HCT116 (cell line): ENCODE data around the gene SLC35D1. TPM values are rescaled to one million over a fixed set of nuclear protein-coding genes. Genes with fewer than 3 reads are reported as not detected.

ENCODE experiments used
- ATAC-seq: fragments of 200-7000 bp; cut with Tn5 transposase; 2 replicates; pipeline ENCODE4 v1.9.1; 2020; ENCODE audit warnings: mild to moderate bottlenecking, moderate library complexity
- BruUV-seq: library from RNA; stranded (reverse); fragments of 400-500 nt; replicated peaks from 2 replicates; lab custom pipeline; 2021; lab: Mats Ljungman, UMichigan
- CTCF ChIA-PET: fragments of 300-600 bp; sonication (Branson Sonifier 250); formaldehyde crosslinking; loops from one replicate; lab custom pipeline; 2021; ENCODE audit warnings: antibody characterized with exemption; lab: Charles Lee
- POLR2A ChIA-PET: fragments of 300-600, 350-600 bp; sonication (Branson Sonifier 250); formaldehyde crosslinking; loops from one replicate; lab custom pipeline; 2021; ENCODE audit warnings: antibody characterized with exemption; lab: Charles Lee
- RAD21 ChIA-PET, 2 experiments: fragments of 300-600 bp; sonication (Branson Sonifier 250); formaldehyde crosslinking; loops; one replicate each; lab custom pipeline; 2023; ENCODE audit warnings: low total read pairs in 2 of 2; ENCODE audit not compliant: uncharacterized antibody in 2 of 2, unreplicated experiment in 2 of 2, low non-redundant PET in 1 of 2; lab: Charles Lee
- DNase-seq: peaks from one replicate; pipeline ENCODE4 v3.0.0-alpha.2; 2010; ENCODE audit warnings: low read depth, low spot score
- H2AFZ ChIP-seq: fragments of 200-600 bp; shearing (Covaris generic), sonication (generic); 2 replicates; pipeline ENCODE4 v1.6.1; 2017; ENCODE audit warnings: low read depth, mixed run types, mixed read lengths, antibody characterized with exemption, low read length; ENCODE audit not compliant: poor library complexity, severe bottlenecking
- H3K27ac ChIP-seq: 2 replicates; pipeline ENCODE4 v1.5.1; 2012; ENCODE audit warnings: low read depth, low read length
- H3K27me3 ChIP-seq: fragments of 200-600 bp; sonication (generic); 2 replicates; pipeline ENCODE4 v1.6.1; 2016; ENCODE audit warnings: mixed run types, low read length, mixed read lengths; ENCODE audit not compliant: insufficient read depth
- H3K36me3 ChIP-seq, 2 experiments: fragments of 200-500 bp in 1 of 2; fragments of 200-600 bp in 1 of 2; sonication (Bioruptor generic) in 1 of 2; sonication (generic) in 1 of 2; 2 replicates each; pipeline versions ENCODE4 v1.5.1 to v1.6.1; 2014 to 2016; ENCODE audit warnings: low read length in 2 of 2, inconsistent platforms in 1 of 2, mixed read lengths in 1 of 2, mixed run types in 1 of 2; ENCODE audit not compliant: insufficient read depth in 2 of 2, control insufficient read depth in 1 of 2
- H3K4me1 ChIP-seq, 2 experiments: fragments of 200-600 bp in 1 of 2; sonication (generic) in 1 of 2; 2 replicates each; pipeline versions ENCODE4 v1.5.1 to v1.6.1; 2012 to 2017; ENCODE audit warnings: low read length in 2 of 2, inconsistent platforms in 1 of 2, mild to moderate bottlenecking in 1 of 2, mixed read lengths in 1 of 2, mixed run types in 1 of 2, moderate library complexity in 1 of 2; ENCODE audit not compliant: insufficient read depth in 2 of 2, control insufficient read depth in 1 of 2
- H3K4me2 ChIP-seq: fragments of 200-600 bp; sonication (generic); 2 replicates; pipeline ENCODE4 v1.6.1; 2017; ENCODE audit warnings: mixed run types, low read length, mixed read lengths
- H3K4me3 ChIP-seq, 2 experiments: fragments of 200-600 bp in 1 of 2; sonication (generic) in 1 of 2; replicated peaks in 1 of 2; 2 replicates each; pipeline ENCODE4 v1.5.1; 2011 to 2016; ENCODE audit warnings: low read length in 2 of 2, control low read depth in 1 of 2, low read depth in 1 of 2, mild to moderate bottlenecking in 1 of 2, mixed read lengths in 1 of 2, mixed run types in 1 of 2
- H3K79me2 ChIP-seq: fragments of 200-600 bp; sonication (generic); 2 replicates; pipeline ENCODE4 v1.6.1; 2017; ENCODE audit warnings: mild to moderate bottlenecking, mixed run types, low read length, moderate library complexity, mixed read lengths; ENCODE audit not compliant: insufficient read depth
- H3K9ac ChIP-seq: fragments of 200-600 bp; sonication (generic); 2 replicates; pipeline ENCODE4 v1.6.1; 2016; ENCODE audit warnings: low read length, mixed read lengths
- H3K9me2 ChIP-seq: fragments of 200-600 bp; sonication (generic), shearing (Covaris generic); 2 replicates; pipeline ENCODE4 v1.6.1; 2017; ENCODE audit warnings: mixed run types, mild to moderate bottlenecking, moderate library complexity; ENCODE audit not compliant: insufficient read depth
- H3K9me3 ChIP-seq, 2 experiments: fragments of 200-500 bp in 1 of 2; fragments of 200-600 bp in 1 of 2; sonication (Bioruptor generic) in 1 of 2; sonication (generic) in 1 of 2; 2 replicates each; pipeline ENCODE4 v1.6.1; 2014 to 2017; ENCODE audit warnings: low read length in 2 of 2, mixed read lengths in 2 of 2, inconsistent platforms in 1 of 2, low read depth in 1 of 2, mild to moderate bottlenecking in 1 of 2, mixed run types in 1 of 2, moderate library complexity in 1 of 2; ENCODE audit not compliant: control insufficient read depth in 1 of 2, insufficient read depth in 1 of 2
- H4K20me1 ChIP-seq: fragments of 200-600 bp; sonication (generic), shearing (Covaris generic); 2 replicates; pipeline ENCODE4 v1.6.1; 2017; ENCODE audit warnings: mixed run types, mild to moderate bottlenecking, moderate library complexity; ENCODE audit not compliant: insufficient read depth
- CBX3 ChIP-seq: IDR thresholded peaks from 2 replicates; pipeline ENCODE4 v1.6.1; 2012; ENCODE audit warnings: low read depth
- CEBPB ChIP-seq: IDR thresholded peaks from 2 replicates; pipeline ENCODE4 v1.6.1; 2012; ENCODE audit warnings: low read depth
- CTCF ChIP-seq, 3 experiments: fragments of 200-600 bp in 1 of 3; sonication (generic) in 1 of 3; IDR thresholded peaks in 2 of 3; conservative IDR thresholded peaks in 1 of 3; 2 replicates each; pipeline ENCODE4 v1.5.1; 2012 to 2017; ENCODE audit warnings: low read depth in 2 of 3, low read length in 2 of 3, antibody characterized with exemption in 1 of 3, borderline replicate concordance in 1 of 3, control low read depth in 1 of 3, mild to moderate bottlenecking in 1 of 3, mixed read lengths in 1 of 3, mixed run types in 1 of 3, moderate library complexity in 1 of 3; ENCODE audit not compliant: insufficient read depth in 1 of 3
- EGR1 ChIP-seq: IDR thresholded peaks from 2 replicates; pipeline ENCODE4 v1.6.1; 2012; ENCODE audit warnings: low read depth
- ELF1 ChIP-seq: IDR thresholded peaks from 2 replicates; pipeline ENCODE4 v1.6.1; 2012; ENCODE audit warnings: low read depth, borderline replicate concordance
- EZH2phosphoT487 ChIP-seq: fragments of 200-600 bp; IDR thresholded peaks from 2 replicates; pipeline ENCODE4 v1.6.1; 2018; ENCODE audit warnings: antibody characterized with exemption, borderline replicate concordance
- JUND ChIP-seq: IDR thresholded peaks from 2 replicates; pipeline ENCODE4 v1.6.1; 2012
- RAD21 ChIP-seq: IDR thresholded peaks from 2 replicates; pipeline ENCODE4 v1.6.1; 2012; ENCODE audit warnings: low read depth, mild to moderate bottlenecking
- REST ChIP-seq: IDR thresholded peaks from 2 replicates; pipeline ENCODE4 v1.6.1; 2012; ENCODE audit warnings: low read depth
- SP1 ChIP-seq: IDR thresholded peaks from 2 replicates; pipeline ENCODE4 v1.6.1; 2012; ENCODE audit warnings: low read depth
- SRF ChIP-seq: IDR thresholded peaks from 2 replicates; pipeline ENCODE4 v1.6.1; 2012; ENCODE audit warnings: low read depth
- TCF7L2 ChIP-seq: IDR thresholded peaks from 2 replicates; pipeline ENCODE4 v1.7.0; 2011; ENCODE audit warnings: borderline replicate concordance, inconsistent platforms; ENCODE audit not compliant: insufficient read depth, insufficient read length; ENCODE audit errors: extremely low read depth
- ZFX ChIP-seq: fragments of 450-650 bp; IDR thresholded peaks from 2 replicates; pipeline ENCODE4 v1.6.1; 2017
- ZNF274 ChIP-seq: fragments of 200-500 bp; sonication (Bioruptor generic); IDR thresholded peaks from 2 replicates; pipeline ENCODE4 v1.6.1; 2014; ENCODE audit warnings: mild to moderate bottlenecking, low read depth, low read length, inconsistent platforms
- intact Hi-C: fragments of 100-400 bp; cut with micrococcal nuclease; formaldehyde crosslinking; loops from 2 replicates; pipeline ENCODE4 v1.10.0; 2022
- total RNA-seq: library from RNA; stranded (reverse); gene quantifications from one replicate; pipeline ENCODE4 v1.2.1, GENCODE V29; 2021; ENCODE audit not compliant: unreplicated experiment
- TF ChIP-seq, protein P1 (sequence below): IDR thresholded peaks from 2 replicates; pipeline ENCODE4 v1.6.1; 2012

SLC35D1 gene
- total RNA-seq, 1 experiment from 2014 or later: 6.1 TPM

DNA sequence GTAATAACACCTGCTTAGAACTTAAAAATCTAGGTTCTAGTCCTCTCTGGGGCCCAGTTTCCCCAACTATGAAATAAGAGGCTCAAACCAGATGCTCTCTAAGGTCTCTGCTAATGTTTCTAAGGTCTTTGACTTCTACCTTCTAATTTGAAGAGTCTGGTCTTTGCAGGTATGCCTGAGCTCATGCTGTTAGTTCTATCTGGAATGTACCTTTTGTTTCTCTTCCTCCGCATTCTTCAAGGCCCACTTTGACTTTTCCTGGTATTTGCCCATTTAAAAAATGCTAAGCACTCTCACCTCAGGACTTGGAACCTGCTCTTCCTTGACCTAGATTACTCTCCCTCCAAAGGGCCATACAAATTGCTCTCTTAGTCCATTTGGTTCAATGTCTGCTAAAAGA is 13.5 kb downstream of the SLC35D1 start:
- Histone ChIP-seq H3K9me3 (no peaks in the 10 kb centered on the region), H3K4me2 (no peak overlapping the region), H3K27me3 (no peaks in the 10 kb centered on the region), H3K4me3 (no peak overlapping the region), H2AFZ (no peak overlapping the region), H3K79me2 (no peaks in the 10 kb centered on the region), H3K27ac (no peak overlapping the region), H3K4me1 (no peaks in the 10 kb centered on the region), H3K9me2 (no peaks in the 10 kb centered on the region), H3K9ac (no peak overlapping the region), H4K20me1 (no peaks in the 10 kb centered on the region), H3K36me3 (no peaks in the 10 kb centered on the region)
- POLR2A ChIA-PET: no interaction called here
- RAD21 ChIA-PET: no interaction called here
- TF ChIP-seq EZH2phosphoT487 (no peak), CBX3 (no peak)
- DNase-seq (no peak), ATAC-seq (no peak)
- intact Hi-C loops: no loop called here
- no TSS peak for BruUV-seq
- CTCF ChIA-PET: no interaction called here

DNA sequence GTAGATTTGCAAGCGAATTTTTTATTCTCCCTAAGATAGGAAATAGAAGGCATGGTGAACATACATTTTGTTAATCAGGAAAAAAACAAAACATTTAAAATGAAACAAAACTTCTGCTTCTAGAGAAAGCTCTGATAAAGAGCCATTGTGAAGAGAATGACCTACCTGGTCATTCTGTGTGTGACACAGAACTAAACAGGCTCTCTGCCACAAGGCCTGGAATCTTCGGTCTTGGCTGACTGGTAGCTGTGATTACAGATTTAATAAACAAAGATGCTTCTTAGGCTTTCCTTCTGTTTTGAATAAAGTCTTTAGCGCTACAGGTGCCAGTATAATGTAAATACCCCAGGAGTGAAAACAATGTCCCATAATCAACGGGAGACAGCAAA is 22.1 kb downstream of the SLC35D1 start:
- Histone ChIP-seq H4K20me1 (no peaks in the 10 kb centered on the region), H3K27me3 (no peaks in the 10 kb centered on the region), H2AFZ (no peak overlapping the region), H3K4me3 (no peak overlapping the region), H3K27ac (no peak overlapping the region), H3K4me2 (no peak overlapping the region), H3K4me1 (no peaks in the 10 kb centered on the region), H3K9ac (no peak overlapping the region), H3K9me3 (peaks cover 0 to 4% of the 10 kb centered on the region in 2 experiments; a peak in 1 of 4 replicates), H3K36me3 (no peaks in the 10 kb centered on the region), H3K79me2 (no peaks in the 10 kb centered on the region), H3K9me2 (no peaks in the 10 kb centered on the region; the same call in 1 of the 2 replicates)
- POLR2A ChIA-PET: no interaction called here
- no TSS peak for BruUV-seq
- no peak for DNase-seq
- intact Hi-C loops: no loop called here
- ATAC-seq: no peak
- RAD21 ChIA-PET: no interaction called here
- CTCF ChIA-PET: no interaction called here
- no peak for TF ChIP-seq ZNF274
- no peak for TF ChIP-seq SRF
- no peak for TF ChIP-seq JUND
- TF ChIP-seq, protein P1, sequence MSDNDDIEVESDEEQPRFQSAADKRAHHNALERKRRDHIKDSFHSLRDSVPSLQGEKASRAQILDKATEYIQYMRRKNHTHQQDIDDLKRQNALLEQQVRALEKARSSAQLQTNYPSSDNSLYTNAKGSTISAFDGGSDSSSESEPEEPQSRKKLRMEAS: no peak
- TF ChIP-seq TCF7L2: no peak
- TF ChIP-seq ELF1: no peak
- no peak for TF ChIP-seq ZFX
- no peak for TF ChIP-seq EGR1
- TF ChIP-seq CBX3: no peak
- no peak for TF ChIP-seq REST
- TF ChIP-seq EZH2phosphoT487: no peak
- no peak for TF ChIP-seq SP1
- no peak for TF ChIP-seq CTCF (IDR thresholded peaks at IDR 0.05 in 2 of 3, conservative IDR thresholded peaks at IDR 0.05 in 1 of 3; ENCODE audit: borderline replicate concordance in 1 of 3, insufficient read depth in 1 of 3, low read depth in 2 of 3, low read length in 2 of 3)
- TF ChIP-seq CEBPB: no peak
- no peak for TF ChIP-seq RAD21
